Embryonic facial prominence (tissue), 1 donor: Measurements from ENCODE around the gene FXYD6.
"Not testable (repeated sequence)": the region's sequence is repeated elsewhere in the genome, so short reads cannot be mapped to it uniquely, and the experiment has no call there.

ENCODE experiments used
- DNase-seq: peaks from one replicate; pipeline ENCODE4 v3.0.0-alpha.2; 2016; ENCODE audit errors: extremely low spot score

Gene FXYD6

DNA sequence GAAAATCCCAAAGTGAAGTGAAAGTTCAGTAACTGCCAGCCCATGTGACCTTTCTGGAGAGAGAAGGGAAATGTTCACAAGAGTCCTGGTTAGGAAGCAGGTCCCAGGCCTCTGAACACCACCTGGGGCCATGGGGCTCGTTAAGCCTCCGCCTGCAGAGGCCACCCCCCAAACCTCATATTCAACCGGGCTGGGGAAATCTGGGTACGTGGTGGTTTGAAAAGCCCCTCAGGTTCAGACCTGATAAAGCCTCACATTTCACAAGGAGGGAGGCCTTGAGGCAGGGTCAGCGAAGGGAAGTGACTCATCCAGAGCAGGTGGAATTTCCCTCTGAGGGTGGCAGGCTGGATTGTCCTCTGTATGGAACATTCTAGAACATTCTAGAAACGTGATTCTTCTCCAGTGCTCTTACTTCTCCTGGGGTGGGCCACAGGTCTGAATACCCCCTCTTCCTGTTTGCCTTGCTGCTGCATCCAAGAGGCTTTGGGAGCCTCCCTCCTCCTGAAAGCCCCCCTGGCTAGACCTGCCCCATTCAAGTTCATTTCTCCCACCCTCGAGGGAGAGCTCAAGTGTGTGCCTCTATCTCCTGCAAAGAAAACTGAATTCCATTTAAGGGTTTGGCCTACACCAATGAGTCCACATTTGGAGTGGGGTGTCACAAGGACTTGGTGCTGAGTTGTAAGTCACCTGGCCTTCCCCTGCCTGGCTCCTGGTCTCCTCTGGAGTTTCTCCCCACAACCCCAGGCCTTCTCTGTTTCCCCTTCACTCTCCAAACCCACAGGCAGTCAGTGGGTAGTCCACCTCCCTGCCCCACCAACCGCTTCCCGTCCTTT lies 58.2 kb downstream of the FXYD6 start:
- no peak for DNase-seq

- DNase-seq, result peak; percentile 67
These were observed 59.0 kb downstream of the FXYD6 start for GRCh38 chr11:117817368-117818040.

GRCh38 chr11:117816846-117817367 lies 59.6 kb downstream of the FXYD6 start:
- DNase-seq, result no peak

DNA sequence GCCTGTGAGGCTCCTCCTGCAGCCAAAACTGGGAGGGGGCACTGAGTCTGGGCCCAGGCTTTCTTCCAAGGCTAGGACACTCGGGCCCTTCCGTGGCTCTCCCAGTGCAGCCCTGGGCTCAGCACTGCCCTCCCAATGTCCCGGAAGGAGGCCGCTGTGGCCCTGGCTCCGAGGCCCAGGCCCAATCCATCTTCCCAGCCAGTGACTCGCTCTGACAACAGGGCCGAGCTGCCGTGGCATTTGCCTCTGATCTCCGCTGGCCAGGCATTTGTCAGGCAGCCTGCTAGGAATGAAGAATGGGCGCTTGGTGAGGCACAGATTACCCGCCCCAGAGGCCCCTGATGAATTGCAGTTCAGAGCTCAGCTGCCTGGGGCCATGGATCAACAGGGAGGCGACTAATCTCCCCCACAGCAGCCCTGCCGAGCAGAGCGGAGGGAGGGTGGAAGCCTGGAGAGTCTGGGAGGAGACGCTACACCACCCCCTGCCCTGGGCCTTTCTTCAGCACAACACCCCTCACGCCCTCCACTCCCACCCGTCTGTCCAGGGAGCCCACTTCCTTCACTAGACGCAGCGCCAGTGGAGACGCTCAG lies 60.2 kb downstream of the FXYD6 start:
- DNase-seq, result no peak

GRCh38 chr11:117815262-117815803 lies 61.1 kb downstream of the FXYD6 start:
- no peak for DNase-seq

GRCh38 chr11:117814766-117815261 lies 61.6 kb downstream of the FXYD6 start:
- no peak for DNase-seq

DNA sequence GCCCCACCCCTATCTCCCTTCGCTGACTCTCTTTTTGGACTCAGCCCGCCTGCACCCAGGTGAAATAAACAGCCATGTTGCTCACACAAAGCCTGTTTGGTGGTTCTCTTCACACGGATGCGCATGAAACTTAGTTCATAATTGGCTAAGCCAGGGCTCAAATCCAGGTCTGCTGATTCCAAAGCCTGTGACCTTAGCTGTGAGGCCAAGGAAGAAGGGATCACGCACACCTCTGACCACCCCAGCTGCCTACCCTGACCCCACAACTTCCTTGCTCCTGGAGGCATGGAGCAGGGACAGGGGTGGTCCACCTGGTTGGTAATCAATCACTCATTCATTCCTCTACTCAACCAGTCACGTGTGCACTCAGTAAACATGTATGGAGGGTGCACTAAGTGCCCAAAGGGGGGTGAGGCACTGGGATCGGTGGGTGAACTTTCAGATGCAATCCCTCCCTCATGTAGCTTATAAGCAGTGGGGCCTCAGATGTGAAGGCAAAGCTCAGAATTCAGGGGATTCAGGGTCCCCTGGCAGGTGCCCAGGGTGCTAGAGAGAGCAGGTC lies 62.2 kb downstream of the FXYD6 start:
- no peak for DNase-seq

DNA sequence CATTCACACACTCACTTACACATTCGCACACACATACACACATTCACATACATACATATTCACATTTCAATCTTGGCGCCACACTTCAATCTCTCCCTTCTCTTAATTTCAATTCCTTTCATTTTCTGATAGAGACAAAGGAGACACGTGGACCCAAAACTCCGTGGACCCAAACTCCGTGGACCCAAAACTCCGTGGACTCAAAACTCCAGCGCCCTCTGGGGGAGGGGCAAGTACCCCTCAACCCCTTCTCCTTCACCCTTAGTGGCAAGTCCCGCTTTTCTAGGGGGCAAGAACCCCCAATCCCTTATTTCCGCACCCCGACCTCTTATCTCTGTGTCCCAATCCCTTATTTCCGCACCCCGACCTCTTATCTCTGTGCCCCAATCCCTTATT lies 66.4 kb downstream of the FXYD6 start:
- DNase-seq, result not testable (repeated sequence)

- DNase-seq, result no peak
These were observed 67.0 kb downstream of the FXYD6 start for GRCh38 chr11:117809236-117810055.

DNA sequence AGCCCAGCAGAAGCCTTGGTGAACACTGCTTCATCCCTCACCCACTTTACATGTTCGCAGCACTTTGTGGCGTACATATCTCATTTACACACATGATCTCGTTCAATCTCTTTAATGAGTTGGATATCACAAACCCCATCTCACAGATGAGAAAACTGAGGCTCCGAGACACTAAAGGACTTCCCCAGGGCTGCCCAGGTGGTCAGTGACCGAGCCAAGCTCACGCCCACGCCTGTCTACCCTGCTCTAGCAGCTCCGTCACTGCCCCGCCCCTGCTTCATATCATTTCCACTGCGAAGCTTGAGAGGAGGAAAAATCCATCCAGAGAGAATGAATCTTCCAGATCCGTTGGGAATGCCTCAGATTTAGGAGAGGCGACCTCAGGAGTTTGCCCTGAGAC lies 67.7 kb downstream of the FXYD6 start:
- DNase-seq, result no peak

DNA sequence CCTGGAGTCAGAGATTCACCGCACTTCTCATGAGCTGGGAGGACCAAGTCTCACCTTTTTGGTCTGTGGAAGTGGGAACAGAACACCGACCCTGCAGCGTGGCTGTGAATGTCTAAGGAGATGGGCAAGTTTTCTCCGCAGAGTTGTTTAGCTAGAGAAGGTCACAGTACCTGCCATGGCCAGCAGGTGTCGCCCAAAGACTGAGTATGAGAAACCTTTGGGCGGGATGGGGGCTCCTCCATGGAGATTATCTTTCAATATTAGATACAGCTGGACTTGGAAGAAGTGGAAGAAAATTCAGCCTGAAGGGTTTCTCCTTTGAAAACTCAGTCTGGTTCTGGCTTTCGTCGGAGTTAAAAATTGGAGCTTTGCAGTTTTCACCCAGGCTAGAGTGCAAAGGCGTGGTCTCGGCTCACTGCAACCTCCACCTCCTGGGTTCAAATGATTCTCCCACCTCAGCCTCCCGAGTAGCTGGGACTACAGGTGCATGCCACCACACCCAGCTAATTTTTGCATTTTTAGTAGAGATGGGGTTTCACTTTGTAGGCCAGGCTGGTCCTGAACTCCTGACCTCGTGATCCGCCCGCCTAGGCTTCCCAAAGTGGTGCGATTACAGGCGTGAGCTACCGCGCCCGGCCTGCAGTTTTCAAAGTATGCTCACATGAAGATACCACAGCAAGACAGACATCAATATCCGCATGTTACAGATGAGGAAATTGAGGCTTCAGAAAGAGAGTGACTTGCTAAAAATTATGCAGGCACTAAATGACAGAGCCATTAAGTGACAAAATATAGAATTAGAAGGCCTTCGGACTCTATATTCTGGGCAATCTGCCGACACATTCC lies 68.8 kb downstream of the FXYD6 start:
- peak; percentile 32 for DNase-seq

DNA sequence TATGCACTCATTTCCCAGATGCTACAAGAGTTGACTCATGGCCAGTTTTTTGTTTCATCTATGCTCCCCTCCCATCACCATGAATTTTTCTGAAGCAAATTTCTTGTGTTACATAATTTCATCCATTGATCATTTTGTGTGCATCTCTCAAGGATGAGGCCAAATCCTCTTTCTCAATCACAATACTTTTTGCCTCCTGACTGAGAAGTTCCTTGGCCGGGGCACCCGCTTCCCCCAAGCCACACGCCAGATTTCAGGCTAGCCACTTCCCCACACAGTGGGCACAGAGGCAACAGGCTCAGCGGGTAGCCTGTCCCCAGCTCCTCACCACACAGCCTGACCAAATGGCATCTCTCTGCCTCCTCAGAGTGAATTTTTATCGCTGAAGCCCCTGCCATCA lies 69.6 kb downstream of the FXYD6 start:
- DNase-seq, result no peak

- no peak for DNase-seq
These were observed 71.4 kb downstream of the FXYD6 start for GRCh38 chr11:117805045-117805444.

GRCh38 chr11:117803896-117804295 lies 72.6 kb downstream of the FXYD6 start:
- DNase-seq, result no peak

DNA sequence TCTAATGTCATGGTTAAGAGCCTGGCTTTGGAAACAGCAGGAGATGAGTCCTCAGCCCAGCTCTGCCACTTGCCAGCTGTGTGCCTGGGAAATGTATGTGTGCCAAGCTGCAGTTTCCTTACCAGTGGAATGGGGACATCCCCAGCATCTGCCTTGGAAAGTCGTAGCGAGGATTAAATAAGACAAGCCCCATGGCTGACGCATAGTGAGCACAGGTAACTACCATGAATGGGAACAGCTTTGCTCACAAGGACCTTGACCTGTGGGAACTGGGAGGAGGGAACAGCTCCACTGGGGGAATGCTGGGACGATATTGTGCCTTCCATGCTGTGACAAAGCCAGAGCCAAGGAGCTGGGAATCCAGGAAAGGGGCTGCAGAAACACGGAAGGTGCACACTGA lies 76.8 kb downstream of the FXYD6 start:
- DNase-seq, result no peak

DNA sequence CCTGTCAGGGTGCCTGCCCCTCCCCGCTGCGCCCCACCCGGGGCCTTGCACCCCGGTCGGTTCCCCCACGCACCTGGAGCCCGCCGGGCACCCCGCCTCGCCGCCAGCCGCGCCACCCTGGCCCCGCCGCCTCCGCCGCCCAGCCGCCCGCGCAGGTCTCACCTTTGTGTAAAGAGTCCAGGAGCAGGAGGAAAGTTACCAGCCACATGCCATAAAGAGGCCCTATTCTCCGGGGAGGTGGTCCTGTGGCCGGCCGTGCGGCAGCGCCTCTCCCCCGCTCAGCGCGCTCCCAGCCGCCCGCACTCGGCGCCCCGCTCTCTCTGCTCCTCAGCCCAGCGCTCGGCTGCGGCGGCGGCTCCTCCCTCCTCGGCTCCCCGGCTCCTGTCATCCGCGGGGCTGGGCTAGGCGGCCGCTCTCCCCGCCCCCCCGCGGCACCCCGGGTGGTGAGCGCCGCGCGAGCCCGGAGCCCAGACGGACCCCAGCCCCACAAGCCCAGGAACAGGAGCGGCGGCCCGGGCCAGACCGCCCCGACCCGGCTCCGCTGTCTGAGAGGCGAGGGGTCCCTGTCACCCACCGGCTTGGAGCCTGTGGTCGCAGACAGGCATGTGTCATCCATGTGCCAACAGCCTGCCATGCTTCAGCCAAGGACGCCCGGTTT lies 79.5 kb downstream of the FXYD6 start, which contains the start of gene DSCAML1:
Gene DSCAML1 (minus strand): TSS at position 345 of the 658 bp plus-strand sequence. CDS start 137 bp downstream, at position 208.
- DNase-seq, result no peak

DNA sequence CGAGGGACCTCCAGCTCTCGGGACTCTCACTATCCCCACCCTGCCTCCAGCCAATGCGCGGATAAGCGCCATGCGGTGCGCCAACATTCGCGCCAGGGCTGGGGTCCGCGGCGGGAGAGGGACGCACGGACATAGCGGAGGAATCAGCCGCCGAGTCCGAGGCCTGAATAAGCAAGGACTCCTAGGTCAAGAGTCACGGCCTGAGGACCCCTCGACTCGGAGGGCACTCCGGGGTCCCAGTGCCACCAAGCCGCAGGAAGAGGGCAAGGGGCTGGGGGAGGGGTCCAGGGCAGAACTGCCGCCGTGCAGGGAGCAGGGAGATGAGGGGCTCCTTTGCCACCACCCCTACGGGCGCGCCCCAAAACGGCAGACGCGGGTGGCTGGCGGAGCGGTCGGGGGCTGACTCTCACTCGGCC lies 80.0 kb downstream of the FXYD6 start:
- DNase-seq, result no peak

GRCh38 chr11:117795638-117796455 lies 80.6 kb downstream of the FXYD6 start:
- DNase-seq, result no peak
